ENCODE measurements around the gene MACO1.

MACO1 gene

GRCh38 chr1:25476186-25477097 is 45.7 kb downstream of the MACO1 start:
- Histone ChIP-seq H2BK120ac (ENCODE audit: low read depth, low read length) (no peak overlapping the region), H3K4me1 (ENCODE audit: control insufficient read depth in 2 of 2, insufficient read depth in 1 of 2, low read depth in 1 of 2, low read length in 2 of 2) (peaks cover 0 to 2% of the 10 kb centered on the region in 2 donors), H2BK12ac (ENCODE audit: low read length) (no peak overlapping the region), H2BK15ac (ENCODE audit: low read length) (no peak overlapping the region), H3K14ac (ENCODE audit: low read length) (no peak overlapping the region), H3K27ac (replicated peaks; ENCODE audit: low read length) (no peak overlapping the region), H2BK5ac (ENCODE audit: low read length) (no peak overlapping the region), H3K4ac (ENCODE audit: low read length) (no peak overlapping the region), H2AK5ac (ENCODE audit: low read depth, low read length) (no peak overlapping the region), H3K27me3 (ENCODE audit: control insufficient read depth in 3 of 3, insufficient read depth in 3 of 3, low read depth in 1 of 3, low read length in 3 of 3) (no peaks in the 10 kb centered on the region), H3K4me3 (ENCODE audit: low read length in 2 of 2) (no peak overlapping the region), H2AFZ (ENCODE audit: low read length) (no peak overlapping the region), H3K9me3 (replicated peaks in 1 of 2; ENCODE audit: control insufficient read depth in 2 of 2, insufficient read depth in 1 of 2, low read depth in 1 of 2, low read length in 2 of 2) (no peaks in the 10 kb centered on the region), H3K36me3 (replicated peaks in 1 of 2; ENCODE audit: control insufficient read depth in 2 of 2, insufficient read depth in 2 of 2, low read length in 2 of 2) (peaks cover 0 to 9% of the 10 kb centered on the region in 2 donors), H4K8ac (ENCODE audit: low read depth, low read length) (no peak overlapping the region), H3K23ac (ENCODE audit: low read depth, low read length, poor library complexity) (no peak overlapping the region), H3K18ac (ENCODE audit: low read length) (no peak overlapping the region), H3K4me2 (ENCODE audit: insufficient read depth, low read length, poor library complexity, severe bottlenecking) (no peak overlapping the region), H3K9ac (ENCODE audit: low read depth, low read length, poor library complexity) (no peak overlapping the region), H3K79me1 (ENCODE audit: low read depth, low read length) (no peaks in the 10 kb centered on the region), H4K91ac (ENCODE audit: low read depth, low read length, poor library complexity) (no peak overlapping the region)
- WGBS, 2 donors (ENCODE audit: extremely low coverage in 2 of 2, insufficient read length in 2 of 2, insufficient replicate concordance in 1 of 2) = no CpG with 5 or more reads among the region's 2 CpGs
- no peak for DNase-seq (ENCODE audit: low spot score)

GRCh38 chr1:25477448-25478034 is 46.8 kb downstream of the MACO1 start:
- H2BK12ac ChIP-seq (ENCODE audit: low read length) = no peak overlapping the region
- WGBS, 2 donors (ENCODE audit: extremely low coverage in 2 of 2, insufficient read length in 2 of 2, insufficient replicate concordance in 1 of 2) = no CpG with 5 or more reads among the region's 1 CpG
- no peak overlapping the region for H3K4me3 ChIP-seq (ENCODE audit: low read length in 2 of 2)

GRCh38 chr1:25478633-25479032 is 47.9 kb downstream of the MACO1 start:
- Histone ChIP-seq H3K9ac (ENCODE audit: low read depth, low read length, poor library complexity) (no peak overlapping the region), H3K27me3 (ENCODE audit: control insufficient read depth in 3 of 3, insufficient read depth in 3 of 3, low read depth in 1 of 3, low read length in 3 of 3) (no peaks in the 10 kb centered on the region), H4K8ac (ENCODE audit: low read depth, low read length) (no peak overlapping the region), H3K4me3 (ENCODE audit: low read length in 2 of 2) (no peak overlapping the region), H3K9me3 (replicated peaks in 1 of 2; ENCODE audit: control insufficient read depth in 2 of 2, insufficient read depth in 1 of 2, low read depth in 1 of 2, low read length in 2 of 2) (no peaks in the 10 kb centered on the region), H3K14ac (ENCODE audit: low read length) (no peak overlapping the region), H2BK12ac (ENCODE audit: low read length) (no peak overlapping the region), H3K36me3 (replicated peaks in 1 of 2; ENCODE audit: control insufficient read depth in 2 of 2, insufficient read depth in 2 of 2, low read length in 2 of 2) (peaks cover 0 to 15% of the 10 kb centered on the region in 2 donors), H3K4me2 (ENCODE audit: insufficient read depth, low read length, poor library complexity, severe bottlenecking) (no peak overlapping the region), H2AFZ (ENCODE audit: low read length) (no peak overlapping the region), H2BK5ac (ENCODE audit: low read length) (no peak overlapping the region), H3K23ac (ENCODE audit: low read depth, low read length, poor library complexity) (no peak overlapping the region), H2AK5ac (ENCODE audit: low read depth, low read length) (no peak overlapping the region), H3K79me1 (ENCODE audit: low read depth, low read length) (no peaks in the 10 kb centered on the region), H2BK15ac (ENCODE audit: low read length) (no peak overlapping the region), H3K27ac (replicated peaks; ENCODE audit: low read length) (no peak overlapping the region), H3K4ac (ENCODE audit: low read length) (no peak overlapping the region), H4K91ac (ENCODE audit: low read depth, low read length, poor library complexity) (no peak overlapping the region), H2BK120ac (ENCODE audit: low read depth, low read length) (no peak overlapping the region), H3K4me1 (ENCODE audit: control insufficient read depth in 2 of 2, insufficient read depth in 1 of 2, low read depth in 1 of 2, low read length in 2 of 2) (peaks cover 0 to 2% of the 10 kb centered on the region in 2 donors), H3K18ac (ENCODE audit: low read length) (no peak overlapping the region)
- DNase-seq (ENCODE audit: low spot score) = no peak

More at GRCh38 chr1:25477448-25478034, 46.8 kb downstream of the MACO1 start:
- Histone ChIP-seq H3K79me1 (ENCODE audit: low read depth, low read length) (no peaks in the 10 kb centered on the region), H2BK15ac (ENCODE audit: low read length) (no peak overlapping the region), H4K91ac (ENCODE audit: low read depth, low read length, poor library complexity) (no peak overlapping the region), H2BK120ac (ENCODE audit: low read depth, low read length) (no peak overlapping the region), H3K4me2 (ENCODE audit: insufficient read depth, low read length, poor library complexity, severe bottlenecking) (no peak overlapping the region), H2AFZ (ENCODE audit: low read length) (no peak overlapping the region), H3K4ac (ENCODE audit: low read length) (no peak overlapping the region), H3K4me1 (ENCODE audit: control insufficient read depth in 2 of 2, insufficient read depth in 1 of 2, low read depth in 1 of 2, low read length in 2 of 2) (peaks cover 0 to 2% of the 10 kb centered on the region in 2 donors), H2BK5ac (ENCODE audit: low read length) (no peak overlapping the region), H4K8ac (ENCODE audit: low read depth, low read length) (no peak overlapping the region), H3K27ac (replicated peaks; ENCODE audit: low read length) (no peak overlapping the region), H3K9me3 (replicated peaks in 1 of 2; ENCODE audit: control insufficient read depth in 2 of 2, insufficient read depth in 1 of 2, low read depth in 1 of 2, low read length in 2 of 2) (no peaks in the 10 kb centered on the region), H3K14ac (ENCODE audit: low read length) (no peak overlapping the region), H3K18ac (ENCODE audit: low read length) (no peak overlapping the region), H3K9ac (ENCODE audit: low read depth, low read length, poor library complexity) (no peak overlapping the region), H2AK5ac (ENCODE audit: low read depth, low read length) (no peak overlapping the region), H3K27me3 (ENCODE audit: control insufficient read depth in 3 of 3, insufficient read depth in 3 of 3, low read depth in 1 of 3, low read length in 3 of 3) (no peaks in the 10 kb centered on the region), H3K23ac (ENCODE audit: low read depth, low read length, poor library complexity) (no peak overlapping the region), H3K36me3 (replicated peaks in 1 of 2; ENCODE audit: control insufficient read depth in 2 of 2, insufficient read depth in 2 of 2, low read length in 2 of 2) (peaks cover 0 to 11% of the 10 kb centered on the region in 2 donors)
- no peak for DNase-seq (ENCODE audit: low spot score)

GRCh38 chr1:25481625-25482024 is 50.9 kb downstream of the MACO1 start:
- Histone ChIP-seq H3K9me3 (replicated peaks in 1 of 2; ENCODE audit: control insufficient read depth in 2 of 2, insufficient read depth in 1 of 2, low read depth in 1 of 2, low read length in 2 of 2) (no peaks in the 10 kb centered on the region), H3K27ac (replicated peaks; ENCODE audit: low read length) (no peak overlapping the region), H3K14ac (ENCODE audit: low read length) (no peak overlapping the region), H3K27me3 (ENCODE audit: control insufficient read depth in 3 of 3, insufficient read depth in 3 of 3, low read depth in 1 of 3, low read length in 3 of 3) (no peaks in the 10 kb centered on the region), H2BK120ac (ENCODE audit: low read depth, low read length) (no peak overlapping the region), H3K23ac (ENCODE audit: low read depth, low read length, poor library complexity) (no peak overlapping the region), H3K4me1 (ENCODE audit: control insufficient read depth in 2 of 2, insufficient read depth in 1 of 2, low read depth in 1 of 2, low read length in 2 of 2) (peaks cover 0 to 2% of the 10 kb centered on the region in 2 donors), H3K4me2 (ENCODE audit: insufficient read depth, low read length, poor library complexity, severe bottlenecking) (no peak overlapping the region), H3K36me3 (replicated peaks in 1 of 2; ENCODE audit: control insufficient read depth in 2 of 2, insufficient read depth in 2 of 2, low read length in 2 of 2) (peaks cover 6 to 38% of the 10 kb centered on the region in 2 donors), H3K79me1 (ENCODE audit: low read depth, low read length) (no peaks in the 10 kb centered on the region), H4K91ac (ENCODE audit: low read depth, low read length, poor library complexity) (no peak overlapping the region), H3K4me3 (ENCODE audit: low read length in 2 of 2) (no peak overlapping the region), H2BK12ac (ENCODE audit: low read length) (no peak overlapping the region), H3K9ac (ENCODE audit: low read depth, low read length, poor library complexity) (no peak overlapping the region), H3K4ac (ENCODE audit: low read length) (no peak overlapping the region), H2AK5ac (ENCODE audit: low read depth, low read length) (no peak overlapping the region), H3K18ac (ENCODE audit: low read length) (no peak overlapping the region), H4K8ac (ENCODE audit: low read depth, low read length) (no peak overlapping the region), H2BK15ac (ENCODE audit: low read length) (no peak overlapping the region), H2AFZ (ENCODE audit: low read length) (no peak overlapping the region), H2BK5ac (ENCODE audit: low read length) (no peak overlapping the region)
- whole genome bisulfite sequencing, 2 donors (ENCODE audit: extremely low coverage in 2 of 2, insufficient read length in 2 of 2, insufficient replicate concordance in 1 of 2) = no CpG with 5 or more reads among the region's 5 CpGs
- DNase-seq (ENCODE audit: low spot score) = no peak
